Measurements from ENCODE around the gene CPM. TPM values are rescaled to one million over a fixed set of nuclear protein-coding genes. Genes with fewer than 3 reads are reported as not detected.

The CPM gene
- polyA plus RNA-seq, 3 donors, result 8.4 to 32.4 (median 26.2) TPM

- H3K79me2 ChIP-seq (ENCODE audit: insufficient read depth, low read length), result peaks cover 4% of the 10 kb centered on the region
- no peaks in the 10 kb centered on the region for H3K27me3 Mint-ChIP-seq (ENCODE audit: low read depth in 3 of 3)
- no peaks in the 10 kb centered on the region for H3K36me3 ChIP-seq (replicated peaks in 1 of 2; ENCODE audit: control insufficient read depth in 1 of 2, insufficient read depth in 2 of 2, low read length in 2 of 2)
- no peaks in the 10 kb centered on the region for H3K27me3 ChIP-seq (ENCODE audit: control insufficient read depth in 2 of 2, insufficient read depth in 2 of 2, low read length in 2 of 2)
- H3K4me1 ChIP-seq (ENCODE audit: control insufficient read depth in 1 of 2, insufficient read depth in 2 of 2, low read length in 2 of 2), result peaks cover 3 to 4% of the 10 kb centered on the region in 2 donors
- intact Hi-C loops (cut with micrococcal nuclease), result no loop called here
- H3K4me2 ChIP-seq (replicated peaks; ENCODE audit: extremely low read depth, low read length, poor library complexity, severe bottlenecking), result no peak overlapping the region
- H4K20me1 ChIP-seq (ENCODE audit: insufficient read depth, low read length), result peaks cover 3% of the 10 kb centered on the region
- H3K9me3 ChIP-seq (replicated peaks in 1 of 2; ENCODE audit: control insufficient read depth in 1 of 2, insufficient read depth in 1 of 2, low read length in 2 of 2), result no peaks in the 10 kb centered on the region
- TF ChIP-seq, protein P1, sequence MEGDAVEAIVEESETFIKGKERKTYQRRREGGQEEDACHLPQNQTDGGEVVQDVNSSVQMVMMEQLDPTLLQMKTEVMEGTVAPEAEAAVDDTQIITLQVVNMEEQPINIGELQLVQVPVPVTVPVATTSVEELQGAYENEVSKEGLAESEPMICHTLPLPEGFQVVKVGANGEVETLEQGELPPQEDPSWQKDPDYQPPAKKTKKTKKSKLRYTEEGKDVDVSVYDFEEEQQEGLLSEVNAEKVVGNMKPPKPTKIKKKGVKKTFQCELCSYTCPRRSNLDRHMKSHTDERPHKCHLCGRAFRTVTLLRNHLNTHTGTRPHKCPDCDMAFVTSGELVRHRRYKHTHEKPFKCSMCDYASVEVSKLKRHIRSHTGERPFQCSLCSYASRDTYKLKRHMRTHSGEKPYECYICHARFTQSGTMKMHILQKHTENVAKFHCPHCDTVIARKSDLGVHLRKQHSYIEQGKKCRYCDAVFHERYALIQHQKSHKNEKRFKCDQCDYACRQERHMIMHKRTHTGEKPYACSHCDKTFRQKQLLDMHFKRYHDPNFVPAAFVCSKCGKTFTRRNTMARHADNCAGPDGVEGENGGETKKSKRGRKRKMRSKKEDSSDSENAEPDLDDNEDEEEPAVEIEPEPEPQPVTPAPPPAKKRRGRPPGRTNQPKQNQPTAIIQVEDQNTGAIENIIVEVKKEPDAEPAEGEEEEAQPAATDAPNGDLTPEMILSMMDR (IDR thresholded peaks at IDR 0.05), result no peak
- no peak overlapping the region for H3K9ac ChIP-seq (ENCODE audit: insufficient read depth, low read length, poor library complexity, severe bottlenecking)
- peaks cover 18% of the 10 kb centered on the region in 2 donors for H3K36me3 Mint-ChIP-seq
- no peaks in the 10 kb centered on the region for H3K9me3 Mint-ChIP-seq
- DNase-seq, result no peak
- H3K4me1 Mint-ChIP-seq, result peaks cover 9% of the 10 kb centered on the region
- no CpG with 5 or more reads among the region's 2 CpGs for WGBS (ENCODE audit: insufficient coverage)
- no peak overlapping the region for H3K4me3 ChIP-seq (replicated peaks in 1 of 3; ENCODE audit: low read depth in 2 of 3, low read length in 3 of 3)
- no peak overlapping the region for H3K27ac Mint-ChIP-seq
- H2AFZ ChIP-seq (ENCODE audit: insufficient read depth, low read depth, low read length, poor library complexity, severe bottlenecking), result no peak overlapping the region
- H3K27ac ChIP-seq (ENCODE audit: low read depth in 1 of 2, low read length in 2 of 2), result no peak overlapping the region
- H3K4me3 Mint-ChIP-seq, result no peak overlapping the region
These were observed 21.7 kb downstream of the CPM start for GRCh38 chr12:68911197-68911718.

- Histone ChIP-seq H3K27ac (ENCODE audit: low read depth in 1 of 2, low read length in 2 of 2) (no peak overlapping the region), H3K36me3 (replicated peaks in 1 of 2; ENCODE audit: control insufficient read depth in 1 of 2, insufficient read depth in 2 of 2, low read length in 2 of 2) (no peaks in the 10 kb centered on the region), H3K9me3 (replicated peaks in 1 of 2; ENCODE audit: control insufficient read depth in 1 of 2, insufficient read depth in 1 of 2, low read length in 2 of 2) (no peaks in the 10 kb centered on the region), H4K20me1 (ENCODE audit: insufficient read depth, low read length) (peaks cover 3% of the 10 kb centered on the region), H3K4me3 (replicated peaks in 1 of 3; ENCODE audit: low read depth in 2 of 3, low read length in 3 of 3) (no peak overlapping the region), H3K79me2 (ENCODE audit: insufficient read depth, low read length) (peaks cover 4% of the 10 kb centered on the region), H3K27me3 (ENCODE audit: control insufficient read depth in 2 of 2, insufficient read depth in 2 of 2, low read length in 2 of 2) (no peaks in the 10 kb centered on the region), H3K4me1 (ENCODE audit: control insufficient read depth in 1 of 2, insufficient read depth in 2 of 2, low read length in 2 of 2) (peaks cover 0 to under 1% of the 10 kb centered on the region in 2 donors), H3K9ac (ENCODE audit: insufficient read depth, low read length, poor library complexity, severe bottlenecking) (no peak overlapping the region), H2AFZ (ENCODE audit: insufficient read depth, low read depth, low read length, poor library complexity, severe bottlenecking) (no peak overlapping the region), H3K4me2 (replicated peaks; ENCODE audit: extremely low read depth, low read length, poor library complexity, severe bottlenecking) (no peak overlapping the region)
- no peaks in the 10 kb centered on the region for H3K9me3 Mint-ChIP-seq
- no peak overlapping the region for H3K4me3 Mint-ChIP-seq
- no peak overlapping the region for H3K27ac Mint-ChIP-seq
- no peak for DNase-seq
- TF ChIP-seq, protein P1 (IDR thresholded peaks at IDR 0.05), result no peak
- H3K36me3 Mint-ChIP-seq, result peaks cover 16 to 22% of the 10 kb centered on the region in 2 donors
- no CpG with 5 or more reads among the region's 2 CpGs for WGBS (ENCODE audit: insufficient coverage)
- peaks cover 7% of the 10 kb centered on the region for H3K4me1 Mint-ChIP-seq
- intact Hi-C loops (cut with micrococcal nuclease), result no loop called here
- H3K27me3 Mint-ChIP-seq (ENCODE audit: low read depth in 3 of 3), result peaks cover 0 to 2% (median 0%) of the 10 kb centered on the region in 3 donors
These were observed 22.8 kb downstream of the CPM start for GRCh38 chr12:68910128-68910527.
